H1 (cell line): ENCODE data around the gene UNC13D. TPM values are rescaled to one million over a fixed set of nuclear protein-coding genes. Genes with fewer than 3 reads are reported as not detected.

Experiments
- CTCF ChIA-PET: fragments of 300-600 bp; sonication (Branson Sonifier 250); formaldehyde crosslinking; loops from one replicate; lab custom pipeline; 2021; ENCODE audit not compliant: partially characterized antibody; lab: Charles Lee
- POLR2A ChIA-PET: fragments of 300-600 bp; sonication (Branson Sonifier 250); formaldehyde crosslinking; loops from one replicate; lab custom pipeline; 2021; ENCODE audit warnings: inconsistent platforms; ENCODE audit not compliant: partially characterized antibody; lab: Charles Lee
- DNase-seq, 2 experiments: peaks; one replicate each; pipeline versions ENCODE4 v3.0.0 to v3.0.0-alpha.2; 2010 to 2022; ENCODE audit warnings: low spot score in 2 of 2, low read depth in 1 of 2, mixed read lengths in 1 of 2
- FAIRE-seq: peaks from 2 replicates; lab custom pipeline; 2011; peaks lifted over from hg19 to GRCh38; lab: Jason Lieb, UNC
- H2AFZ ChIP-seq: 2 replicates; pipeline ENCODE4 v1.8.1; 2012; ENCODE audit warnings: low read length, inconsistent platforms
- H2AK5ac ChIP-seq: 2 replicates; pipeline ENCODE4 v1.6.1; 2013; ENCODE audit warnings: low read depth, low read length
- H2BK120ac ChIP-seq: replicated peaks from 2 replicates; pipeline ENCODE3; 2013; ENCODE audit warnings: low read depth, low read length, inconsistent platforms
- H2BK12ac ChIP-seq: 2 replicates; pipeline ENCODE4 v1.6.1; 2013; ENCODE audit warnings: low read depth, low read length
- H2BK15ac ChIP-seq: 2 replicates; pipeline ENCODE4 v1.6.1; 2013; ENCODE audit warnings: low read length
- H2BK20ac ChIP-seq: 2 replicates; pipeline ENCODE4 v1.6.1; 2013; ENCODE audit warnings: low read length
- H2BK5ac ChIP-seq: 2 replicates; pipeline ENCODE4 v1.6.1; 2013; ENCODE audit warnings: low read depth, low read length
- H3K14ac ChIP-seq: 2 replicates; pipeline ENCODE4 v1.6.1; 2013; ENCODE audit warnings: inconsistent platforms; ENCODE audit not compliant: insufficient read length
- H3K18ac ChIP-seq: 2 replicates; pipeline ENCODE4 v1.6.1; 2013; ENCODE audit warnings: low read length; ENCODE audit errors: extremely low read depth
- H3K23ac ChIP-seq: 2 replicates; pipeline ENCODE4 v1.6.1; 2013; ENCODE audit warnings: inconsistent platforms; ENCODE audit not compliant: insufficient read length
- H3K23me2 ChIP-seq: 2 replicates; pipeline ENCODE4 v1.6.1; 2013; ENCODE audit warnings: low read depth, low read length
- H3K27ac ChIP-seq: 2 replicates; pipeline ENCODE4 v1.6.1; 2011; ENCODE audit warnings: low read depth, low read length, inconsistent platforms
- H3K27me3 ChIP-seq, 4 experiments: replicated peaks in 1 of 4; 1 replicate in 1 of 4; 2 replicates in 3 of 4; pipeline versions ENCODE4 v1.6.1 to v1.8.1; 2011 to 2013; ENCODE audit warnings: low read length in 3 of 4, mild to moderate bottlenecking in 3 of 4, inconsistent platforms in 2 of 4, mixed read lengths in 2 of 4, moderate library complexity in 1 of 4; ENCODE audit not compliant: control insufficient read depth in 3 of 4, insufficient read depth in 3 of 4; ENCODE audit errors: extremely low read depth in 1 of 4
- H3K36me3 ChIP-seq, 4 experiments: 2 replicates each; pipeline versions ENCODE4 v1.6.1 to v1.8.1; 2011 to 2013; ENCODE audit warnings: mild to moderate bottlenecking in 4 of 4, low read length in 3 of 4, moderate library complexity in 2 of 4, control low read depth in 1 of 4, inconsistent platforms in 1 of 4; ENCODE audit not compliant: insufficient read depth in 4 of 4, control insufficient read depth in 2 of 4
- H3K4ac ChIP-seq: replicated peaks from 2 replicates; pipeline ENCODE3; 2013; ENCODE audit warnings: low read length, low read depth, mixed read lengths, inconsistent platforms; ENCODE audit not compliant: insufficient read length
- H3K4me1 ChIP-seq, 4 experiments: replicated peaks in 1 of 4; 1 replicate in 1 of 4; 2 replicates in 3 of 4; pipeline versions ENCODE4 v1.6.1 to v1.8.1; 2011 to 2013; ENCODE audit warnings: low read length in 3 of 4, inconsistent platforms in 2 of 4, mixed read lengths in 1 of 4; ENCODE audit not compliant: insufficient read depth in 4 of 4, control insufficient read depth in 3 of 4
- H3K4me2 ChIP-seq, 2 experiments: 2 replicates each; pipeline versions ENCODE4 v1.6.1 to v1.8.1; 2011 to 2013; ENCODE audit warnings: low read depth in 2 of 2, low read length in 2 of 2, control low read depth in 1 of 2, inconsistent platforms in 1 of 2, mild to moderate bottlenecking in 1 of 2; ENCODE audit not compliant: insufficient read depth in 1 of 2
- H3K4me3 ChIP-seq, 4 experiments: fragments of 200-600, 300-600 bp in 1 of 4; sonication (generic), shearing (Covaris generic), sonication (Bioruptor Twin) in 1 of 4; 2 replicates each; pipeline versions ENCODE4 v1.5.1 to v1.8.1; 2011 to 2016; ENCODE audit warnings: low read length in 4 of 4, low read depth in 3 of 4, control low read depth in 2 of 4, inconsistent platforms in 2 of 4, mild to moderate bottlenecking in 2 of 4, mixed read lengths in 1 of 4, moderate library complexity in 1 of 4; ENCODE audit not compliant: insufficient read depth in 2 of 4; ENCODE audit errors: extremely low read depth in 1 of 4
- H3K56ac ChIP-seq: replicated peaks from 2 replicates; pipeline ENCODE3; 2013; ENCODE audit warnings: low read depth, mild to moderate bottlenecking, mixed read lengths, low read length, inconsistent platforms; ENCODE audit not compliant: insufficient read length
- H3K79me1 ChIP-seq: 2 replicates; pipeline ENCODE4 v1.6.1; 2013; ENCODE audit warnings: low read depth, low read length, control low read depth
- H3K79me2 ChIP-seq, 2 experiments: 2 replicates each; pipeline versions ENCODE4 v1.6.1 to v1.8.1; 2012 to 2013; ENCODE audit warnings: low read length in 2 of 2, mild to moderate bottlenecking in 2 of 2, inconsistent platforms in 1 of 2; ENCODE audit not compliant: insufficient read depth in 2 of 2, control insufficient read depth in 1 of 2
- H3K9ac ChIP-seq, 4 experiments: replicated peaks in 1 of 4; 1 replicate in 1 of 4; 2 replicates in 3 of 4; pipeline versions ENCODE4 v1.6.1 to v1.8.1; 2011 to 2013; ENCODE audit warnings: low read depth in 3 of 4, low read length in 3 of 4, control low read depth in 2 of 4, mild to moderate bottlenecking in 2 of 4, moderate library complexity in 2 of 4, inconsistent platforms in 1 of 4; ENCODE audit errors: extremely low read depth in 1 of 4
- H3K9me3 ChIP-seq, 2 experiments: 2 replicates each; pipeline versions ENCODE4 v1.6.1 to v1.8.1; 2012 to 2013; ENCODE audit warnings: mild to moderate bottlenecking in 2 of 2, moderate library complexity in 2 of 2, control low read depth in 1 of 2, inconsistent platforms in 1 of 2, low read depth in 1 of 2, low read length in 1 of 2, mixed read lengths in 1 of 2; ENCODE audit not compliant: insufficient read depth in 2 of 2
- H4K20me1 ChIP-seq, 2 experiments: replicated peaks in 1 of 2; 2 replicates each; pipeline versions ENCODE3 to v1.8.1; 2011 to 2013; ENCODE audit warnings: inconsistent platforms in 2 of 2, low read length in 2 of 2, mild to moderate bottlenecking in 1 of 2; ENCODE audit not compliant: insufficient read depth in 2 of 2, control insufficient read depth in 1 of 2
- H4K5ac ChIP-seq: 2 replicates; pipeline ENCODE4 v1.6.1; 2013; ENCODE audit warnings: low read length, low read depth, mixed read lengths, inconsistent platforms; ENCODE audit not compliant: insufficient read length
- H4K8ac ChIP-seq: 2 replicates; pipeline ENCODE4 v1.8.0; 2013; ENCODE audit warnings: mild to moderate bottlenecking, moderate library complexity, low read length, inconsistent platforms; ENCODE audit not compliant: insufficient read depth; ENCODE audit errors: extremely low read depth
- H4K91ac ChIP-seq: replicated peaks from 2 replicates; pipeline ENCODE3; 2013; ENCODE audit warnings: low read length, mixed read lengths, inconsistent platforms; ENCODE audit not compliant: insufficient read length
- ASH2L ChIP-seq: fragments of 200-600, 300-600 bp; sonication (generic); IDR thresholded peaks from one replicate; pipeline ENCODE4 v1.7.1; 2017; ENCODE audit warnings: low read length
- CREB1 ChIP-seq: IDR thresholded peaks from 2 replicates; pipeline ENCODE4 v1.6.1; 2012; ENCODE audit warnings: inconsistent platforms
- CTBP2 ChIP-seq: IDR thresholded peaks from 2 replicates; pipeline ENCODE4 v1.7.0; 2011; ENCODE audit warnings: borderline replicate concordance, mild to moderate bottlenecking, moderate library complexity, mixed read lengths, low read length; ENCODE audit not compliant: insufficient read depth, insufficient read length
- EGR1 ChIP-seq: IDR thresholded peaks from 2 replicates; pipeline ENCODE4 v1.6.1; 2011; ENCODE audit warnings: low read depth, low read length, borderline replicate concordance
- EP300 ChIP-seq, 2 experiments: IDR thresholded peaks; 1 replicate in 1 of 2; 2 replicates in 1 of 2; pipeline ENCODE4 v1.6.1; 2011 to 2012; ENCODE audit warnings: low read depth in 2 of 2, low read length in 2 of 2, mild to moderate bottlenecking in 2 of 2, borderline replicate concordance in 1 of 2, inconsistent platforms in 1 of 2, moderate library complexity in 1 of 2
- JUN ChIP-seq: IDR thresholded peaks from 2 replicates; pipeline ENCODE4 v1.6.1; 2011; ENCODE audit warnings: low read depth, mild to moderate bottlenecking, improper control_type of control experiment, low read length
- KDM4A ChIP-seq: IDR thresholded peaks from one replicate; pipeline ENCODE4 v1.7.1; 2012; ENCODE audit warnings: low read depth, mild to moderate bottlenecking, moderate library complexity, low read length, inconsistent platforms; ENCODE audit not compliant: severe bottlenecking
- NANOG ChIP-seq: IDR thresholded peaks from 2 replicates; pipeline ENCODE4 v1.6.1; 2011; ENCODE audit warnings: low read length, low read depth, mild to moderate bottlenecking, inconsistent platforms; ENCODE audit not compliant: insufficient read depth, poor library complexity, severe bottlenecking
- POLR2A ChIP-seq, 2 experiments: IDR thresholded peaks; 1 replicate in 1 of 2; 2 replicates in 1 of 2; pipeline ENCODE4 v1.6.1; 2011; ENCODE audit warnings: low read depth in 2 of 2, low read length in 2 of 2, mild to moderate bottlenecking in 2 of 2; ENCODE audit errors: control extremely low read depth in 1 of 2
- POLR2AphosphoS5 ChIP-seq: IDR thresholded peaks from 2 replicates; pipeline ENCODE4 v1.6.1; 2011; ENCODE audit warnings: low read depth, low read length
- SIN3A ChIP-seq, 2 experiments: IDR thresholded peaks in 1 of 2; conservative IDR thresholded peaks in 1 of 2; 2 replicates each; pipeline ENCODE4 v1.6.1; 2011 to 2012; ENCODE audit warnings: low read length in 2 of 2, improper control_type of control experiment in 1 of 2, low read depth in 1 of 2, mild to moderate bottlenecking in 1 of 2
- ZNF274 ChIP-seq: IDR thresholded peaks from 2 replicates; pipeline ENCODE4 v1.7.0; 2012; ENCODE audit warnings: low read length, borderline replicate concordance; ENCODE audit errors: extremely low read depth
- WGBS, 2 experiments: shearing (Covaris generic) in 1 of 2; methylation state at CpG; one replicate each; pipeline versions ENCODE4 v1.1.6 to v1.1.7; 2013 to 2015; ENCODE audit warnings: low lambda C conversion rate in 2 of 2, mixed read lengths in 2 of 2, inconsistent platforms in 1 of 2, low coverage in 1 of 2, missing lambda C conversion rate in 1 of 2; ENCODE audit not compliant: insufficient replicate concordance in 2 of 2, insufficient coverage in 1 of 2, insufficient read length in 1 of 2; ENCODE audit errors: extremely low coverage in 1 of 2, missing lambda C conversion rate in 1 of 2; 5-methylcytosine and 5-hydroxymethylcytosine counted together
- polyA plus RNA-seq, 7 experiments: library from polyadenylated mRNA; depleted of rRNA in 3 of 7; stranded (reverse) in 5 of 7; unstranded in 2 of 7; fragments of >200 nt in 5 of 7; fragments of 200-250 nt in 2 of 7; gene quantifications; 1 replicate in 5 of 7; 2 replicates in 1 of 7; 4 replicates in 1 of 7; pipeline versions ENCODE4 v1.2.1 to v1.2.3, GENCODE V29; 2011 to 2013; ENCODE audit warnings: missing spikeins in 2 of 7, mixed read lengths in 2 of 7
- total RNA-seq: library from RNA; stranded (reverse); fragmentation: NEBNext Ultra II Directional; extraction: Animal tissue kit (Norgen Biotek cat#: 25700); gene quantifications from 2 replicates; pipeline ENCODE4 v1.2.1, GENCODE V29; 2021

The UNC13D gene
- total and polyA plus RNA-seq, 2 of the 8 experiments (the other 6 are each of a cell fraction or from before 2014, with no cell fraction given) = 3.6 to 8.4 TPM

DNA sequence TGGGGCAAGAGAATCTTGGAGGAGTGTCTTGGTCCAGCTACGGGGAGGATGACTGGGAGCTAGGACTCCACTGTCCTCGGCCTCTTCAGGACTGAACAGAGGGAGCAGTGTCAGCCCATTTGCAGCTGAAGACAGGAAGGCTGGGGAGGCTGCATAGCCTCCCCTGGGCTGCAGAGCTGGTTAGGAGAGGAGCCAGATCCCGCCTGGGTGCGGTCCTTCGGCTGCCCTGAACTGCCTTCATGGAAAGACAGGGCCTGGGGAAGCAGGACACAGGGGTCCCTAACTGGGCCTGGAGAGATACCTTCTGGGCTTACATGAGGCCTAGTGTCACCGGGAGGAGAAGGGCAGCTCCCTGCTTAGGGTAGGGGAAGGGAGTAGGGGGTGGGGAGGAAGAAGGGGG lies 26.6 kb downstream of the UNC13D start:
- H3K27ac ChIP-seq = no peak overlapping the region
- no peak overlapping the region for H3K18ac ChIP-seq
- POLR2A ChIA-PET = interaction anchor here (1.4 to 5.0 kb wide), 4 partner anchors 10 to 38 kb away, joined by 3 to 36 read pairs (median 6); partner anchors contain the start of gene UNK
- no peak overlapping the region for H2BK15ac ChIP-seq
- H2BK5ac ChIP-seq = no peak overlapping the region
- peaks cover 32 to 73% (median 61%) of the 10 kb centered on the region in 4 experiments for H3K36me3 ChIP-seq
- H2AK5ac ChIP-seq = no peak overlapping the region
- H3K9ac ChIP-seq = no peak overlapping the region
- CTCF ChIA-PET = interaction anchor here (0.8 to 9.6 kb wide), 7 partner anchors 10 to 44 kb away, joined by 3 to 104 read pairs (median 4); partner anchors contain the start of gene UNC13D
- no peaks in the 10 kb centered on the region for H3K4me1 ChIP-seq
- no peak overlapping the region for H3K56ac ChIP-seq
- no peak overlapping the region for H4K91ac ChIP-seq
- H2BK20ac ChIP-seq = no peak overlapping the region
- H3K14ac ChIP-seq = no peak overlapping the region
- no peak overlapping the region for H2BK120ac ChIP-seq
- H4K5ac ChIP-seq = no peak overlapping the region
- no peaks in the 10 kb centered on the region for H3K9me3 ChIP-seq
- FAIRE-seq (no peak), DNase-seq (no peak)
- no peak overlapping the region for H3K4ac ChIP-seq
- WGBS, 2 experiments = 94% methylated on average over 6 of the region's 6 CpGs; no CpG with 5 or more reads in 1 of the 2 experiments
- H3K79me2 ChIP-seq = no peaks in the 10 kb centered on the region
- no peak overlapping the region for H3K4me3 ChIP-seq
- no peaks in the 10 kb centered on the region for H3K27me3 ChIP-seq
- H4K20me1 ChIP-seq = peaks cover 0 to 12% of the 10 kb centered on the region in 2 experiments
- H2BK12ac ChIP-seq = no peak overlapping the region
- no peaks in the 10 kb centered on the region for H3K23me2 ChIP-seq
- H3K23ac ChIP-seq = no peak overlapping the region
- H3K79me1 ChIP-seq = no peaks in the 10 kb centered on the region
- no peak overlapping the region for H3K4me2 ChIP-seq
- no peak overlapping the region for H2AFZ ChIP-seq
- H4K8ac ChIP-seq = no peak overlapping the region
- TF ChIP-seq CTBP2 (no peak), POLR2AphosphoS5 (no peak), NANOG (no peak), EGR1 (no peak), SIN3A (conservative IDR thresholded peaks at IDR 0.05 in 1 of 2, IDR thresholded peaks at IDR 0.05 in 1 of 2; ENCODE audit: low read depth in 1 of 2, low read length in 2 of 2) (no peak), ASH2L (no peak), EP300 (IDR thresholded peaks at IDR 0.05; ENCODE audit: borderline replicate concordance in 1 of 2, low read depth in 2 of 2, low read length in 2 of 2) (no peak), CREB1 (no peak), KDM4A (no peak), JUN (no peak), ZNF274 (no peak), POLR2A (IDR thresholded peaks at IDR 0.05; ENCODE audit: control extremely low read depth in 1 of 2, low read depth in 2 of 2, low read length in 2 of 2) (no peak)
